Rectal smooth muscle tissue (tissue), 1 donor: ENCODE measurements around the gene FANCM.

ENCODE experiments used
- H3K27ac ChIP-seq: one replicate; pipeline ENCODE4 v1.7.0; 2013; ENCODE audit warnings: low read depth, low read length, inconsistent platforms
- H3K27me3 ChIP-seq: one replicate; pipeline ENCODE4 v1.7.0; 2013; ENCODE audit warnings: low read length; ENCODE audit not compliant: control insufficient read depth, insufficient read depth
- H3K36me3 ChIP-seq: one replicate; pipeline ENCODE4 v1.7.0; 2013; ENCODE audit warnings: low read length; ENCODE audit not compliant: control insufficient read depth, insufficient read depth
- H3K4me1 ChIP-seq: one replicate; pipeline ENCODE4 v1.7.0; 2013; ENCODE audit warnings: low read length; ENCODE audit not compliant: control insufficient read depth, insufficient read depth
- H3K4me3 ChIP-seq: one replicate; pipeline ENCODE4 v1.7.0; 2013; ENCODE audit warnings: low read length
- H3K9ac ChIP-seq: one replicate; pipeline ENCODE4 v1.7.0; 2013; ENCODE audit warnings: low read length

FANCM gene

GRCh38 chr14:45150386-45150890 lies 14.7 kb downstream of the FANCM start:
- Histone ChIP-seq H3K27me3 (no peaks in the 10 kb centered on the region), H3K36me3 (no peaks in the 10 kb centered on the region), H3K9ac (no peak overlapping the region), H3K27ac (no peak overlapping the region), H3K4me3 (no peak overlapping the region), H3K4me1 (no peaks in the 10 kb centered on the region)

- Histone ChIP-seq H3K27me3 (no peaks in the 10 kb centered on the region), H3K9ac (no peak overlapping the region), H3K27ac (no peak overlapping the region), H3K4me3 (no peak overlapping the region), H3K4me1 (no peaks in the 10 kb centered on the region), H3K36me3 (no peaks in the 10 kb centered on the region)
Measured at GRCh38 chr14:45156067-45156466, 20.3 kb downstream of the FANCM start.

GRCh38 chr14:45169906-45170305 lies 34.2 kb downstream of the FANCM start:
- H3K4me3 ChIP-seq = no peak overlapping the region
- H3K36me3 ChIP-seq = peaks cover 2% of the 10 kb centered on the region
- H3K27me3 ChIP-seq = no peaks in the 10 kb centered on the region
- no peak overlapping the region for H3K27ac ChIP-seq
- H3K4me1 ChIP-seq = no peaks in the 10 kb centered on the region
- H3K9ac ChIP-seq = no peak overlapping the region

- Histone ChIP-seq H3K36me3 (no peaks in the 10 kb centered on the region), H3K9ac (no peak overlapping the region), H3K27me3 (no peaks in the 10 kb centered on the region), H3K4me1 (no peaks in the 10 kb centered on the region), H3K4me3 (no peak overlapping the region), H3K27ac (no peak overlapping the region)
Measured at GRCh38 chr14:45177076-45177475, 41.3 kb downstream of the FANCM start.

GRCh38 chr14:45181329-45181728 lies 45.6 kb downstream of the FANCM start:
- H3K4me1 ChIP-seq = no peaks in the 10 kb centered on the region
- no peaks in the 10 kb centered on the region for H3K36me3 ChIP-seq
- H3K27ac ChIP-seq = no peak overlapping the region
- H3K4me3 ChIP-seq = no peak overlapping the region
- no peak overlapping the region for H3K9ac ChIP-seq
- H3K27me3 ChIP-seq = no peaks in the 10 kb centered on the region

- Histone ChIP-seq H3K9ac (no peak overlapping the region), H3K27me3 (no peaks in the 10 kb centered on the region), H3K27ac (no peak overlapping the region), H3K36me3 (no peaks in the 10 kb centered on the region), H3K4me3 (no peak overlapping the region), H3K4me1 (no peaks in the 10 kb centered on the region)
Measured at GRCh38 chr14:45181806-45182205, 46.1 kb downstream of the FANCM start.

- no peak overlapping the region for H3K4me3 ChIP-seq
- H3K9ac ChIP-seq = no peak overlapping the region
- no peaks in the 10 kb centered on the region for H3K4me1 ChIP-seq
- H3K27me3 ChIP-seq = no peaks in the 10 kb centered on the region
- H3K27ac ChIP-seq = no peak overlapping the region
- no peaks in the 10 kb centered on the region for H3K36me3 ChIP-seq
Measured at GRCh38 chr14:45185100-45185814, 49.5 kb downstream of the FANCM start.

GRCh38 chr14:45194964-45195363 lies 59.2 kb downstream of the FANCM start:
- no peaks in the 10 kb centered on the region for H3K27me3 ChIP-seq

GRCh38 chr14:45198551-45198950 lies 62.8 kb downstream of the FANCM start:
- no peak overlapping the region for H3K9ac ChIP-seq
- H3K27ac ChIP-seq = no peak overlapping the region
- no peak overlapping the region for H3K4me3 ChIP-seq
- no peaks in the 10 kb centered on the region for H3K4me1 ChIP-seq
- no peaks in the 10 kb centered on the region for H3K36me3 ChIP-seq
- no peaks in the 10 kb centered on the region for H3K27me3 ChIP-seq

More at GRCh38 chr14:45194964-45195363, 59.2 kb downstream of the FANCM start:
- Histone ChIP-seq H3K36me3 (peaks cover 2% of the 10 kb centered on the region), H3K27ac (no peak overlapping the region), H3K4me1 (no peaks in the 10 kb centered on the region), H3K4me3 (no peak overlapping the region), H3K9ac (no peak overlapping the region)

GRCh38 chr14:45199230-45199629 lies 63.5 kb downstream of the FANCM start:
- no peaks in the 10 kb centered on the region for H3K36me3 ChIP-seq
- no peak overlapping the region for H3K27ac ChIP-seq
- no peak overlapping the region for H3K4me3 ChIP-seq
- H3K4me1 ChIP-seq = no peaks in the 10 kb centered on the region
- no peaks in the 10 kb centered on the region for H3K27me3 ChIP-seq
- no peak overlapping the region for H3K9ac ChIP-seq

GRCh38 chr14:45201905-45202304 lies 66.2 kb downstream of the FANCM start:
- peaks cover 3% of the 10 kb centered on the region for H3K36me3 ChIP-seq
- no peak overlapping the region for H3K27ac ChIP-seq
- no peak overlapping the region for H3K4me3 ChIP-seq
- H3K27me3 ChIP-seq = no peaks in the 10 kb centered on the region
- no peaks in the 10 kb centered on the region for H3K4me1 ChIP-seq
- H3K9ac ChIP-seq = no peak overlapping the region

- no peaks in the 10 kb centered on the region for H3K27me3 ChIP-seq
- H3K27ac ChIP-seq = no peak overlapping the region
- no peaks in the 10 kb centered on the region for H3K4me1 ChIP-seq
- peaks cover 3% of the 10 kb centered on the region for H3K36me3 ChIP-seq
- H3K9ac ChIP-seq = no peak overlapping the region
- no peak overlapping the region for H3K4me3 ChIP-seq
Measured at GRCh38 chr14:45204241-45204640, 68.5 kb downstream of the FANCM start.

- Histone ChIP-seq H3K4me1 (no peaks in the 10 kb centered on the region), H3K9ac (no peak overlapping the region), H3K36me3 (peaks cover 6% of the 10 kb centered on the region), H3K27me3 (no peaks in the 10 kb centered on the region), H3K4me3 (no peak overlapping the region), H3K27ac (no peak overlapping the region)
Measured at GRCh38 chr14:45210159-45210558, 74.4 kb downstream of the FANCM start.
